ENCODE results near the gene SCN3A.

SCN3A gene

DNA sequence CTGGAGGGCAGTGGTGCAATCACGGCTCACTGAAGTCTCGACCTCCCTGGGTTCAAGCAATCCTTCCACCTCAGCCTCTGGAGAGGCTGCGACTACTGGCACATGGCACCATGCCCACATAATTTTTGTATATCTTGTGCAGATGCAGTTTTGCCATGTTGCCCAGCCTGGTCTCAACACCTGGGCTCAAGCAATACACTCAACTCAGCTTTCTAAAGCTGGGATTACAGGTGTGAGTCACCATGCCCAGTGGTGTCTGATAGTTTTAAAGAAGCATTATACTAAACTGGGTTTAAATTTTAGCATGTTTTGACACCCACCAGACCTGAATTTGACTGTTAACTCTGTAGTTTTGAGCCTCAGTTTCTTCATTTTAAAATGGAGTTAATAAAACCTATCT is 139.1 kb downstream of the SCN3A start (continued):
- TF ChIP-seq CSRNP3 (CRISPR knock-in tag; IDR thresholded peaks at IDR 0.05): no peak
- TF ChIP-seq CSDC2 (CRISPR knock-in tag; IDR thresholded peaks at IDR 0.05): no peak

GRCh38 chr2:165060411-165060810 is 143.4 kb downstream of the SCN3A start:
- ATAC-seq: no peak
- TF ChIP-seq ZFP3 (CRISPR knock-in tag; IDR thresholded peaks at IDR 0.05) (no peak), GLIS3 (CRISPR knock-in tag; IDR thresholded peaks at IDR 0.05) (no peak), TCF4 (CRISPR knock-in tag; IDR thresholded peaks at IDR 0.05; ENCODE audit: borderline replicate concordance) (no peak), PATZ1 (CRISPR knock-in tag; IDR thresholded peaks at IDR 0.05; ENCODE audit: borderline replicate concordance) (no peak), PPARA (CRISPR knock-in tag; IDR thresholded peaks at IDR 0.05; ENCODE audit: borderline replicate concordance) (no peak)

GRCh38 chr2:165058476-165059265 is 145.2 kb downstream of the SCN3A start:
- no peak for TF ChIP-seq ZFP30 (CRISPR knock-in tag; IDR thresholded peaks at IDR 0.05)
- TF ChIP-seq ESRRG (CRISPR knock-in tag; IDR thresholded peaks at IDR 0.05): no peak
- TF ChIP-seq PATZ1 (CRISPR knock-in tag; IDR thresholded peaks at IDR 0.05; ENCODE audit: borderline replicate concordance): no peak
- no peak for TF ChIP-seq ZNF565 (CRISPR knock-in tag; conservative IDR thresholded peaks at IDR 0.05; ENCODE audit: low read depth)
- TF ChIP-seq ARNTL (CRISPR knock-in tag; IDR thresholded peaks at IDR 0.05; ENCODE audit: borderline replicate concordance, low read depth): no peak
- no peak for ATAC-seq

- ATAC-seq: no peak
Observed at GRCh38 chr2:165057931-165058330, 145.9 kb downstream of the SCN3A start.

DNA sequence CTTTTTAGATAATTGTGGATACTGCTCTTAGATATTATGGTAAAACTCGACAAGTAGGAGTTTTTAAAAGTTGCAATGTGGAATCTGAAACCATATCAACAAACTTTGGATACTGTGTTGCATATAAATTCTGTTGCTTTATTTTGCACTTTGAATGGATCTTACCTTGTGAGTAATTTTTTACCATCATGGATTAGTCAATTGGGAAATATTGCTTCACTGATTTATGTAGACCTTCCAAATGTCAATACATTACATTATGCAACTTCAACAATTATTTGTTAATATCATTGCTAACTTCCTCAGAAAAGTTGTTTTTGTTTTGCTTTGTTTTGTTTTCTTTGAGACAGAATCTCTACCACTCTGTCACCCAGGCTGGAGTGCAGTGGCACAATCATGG is 146.5 kb downstream of the SCN3A start:
- no peak for TF ChIP-seq CSRNP3 (CRISPR knock-in tag; IDR thresholded peaks at IDR 0.05)
- no peak for TF ChIP-seq CSDC2 (CRISPR knock-in tag; IDR thresholded peaks at IDR 0.05)
- no peak for TF ChIP-seq ZNF8 (CRISPR knock-in tag; IDR thresholded peaks at IDR 0.05)
- TF ChIP-seq TCF4 (CRISPR knock-in tag; IDR thresholded peaks at IDR 0.05; ENCODE audit: borderline replicate concordance): no peak
- no peak for ATAC-seq

More at GRCh38 chr2:165057931-165058330, 145.9 kb downstream of the SCN3A start:
- no peak for TF ChIP-seq OSR1 (CRISPR knock-in tag; IDR thresholded peaks at IDR 0.05)
- TF ChIP-seq TCF4 (CRISPR knock-in tag; IDR thresholded peaks at IDR 0.05; ENCODE audit: borderline replicate concordance): no peak
- no peak for TF ChIP-seq ZC3H10 (CRISPR knock-in tag; IDR thresholded peaks at IDR 0.05)
- TF ChIP-seq, protein P1, sequence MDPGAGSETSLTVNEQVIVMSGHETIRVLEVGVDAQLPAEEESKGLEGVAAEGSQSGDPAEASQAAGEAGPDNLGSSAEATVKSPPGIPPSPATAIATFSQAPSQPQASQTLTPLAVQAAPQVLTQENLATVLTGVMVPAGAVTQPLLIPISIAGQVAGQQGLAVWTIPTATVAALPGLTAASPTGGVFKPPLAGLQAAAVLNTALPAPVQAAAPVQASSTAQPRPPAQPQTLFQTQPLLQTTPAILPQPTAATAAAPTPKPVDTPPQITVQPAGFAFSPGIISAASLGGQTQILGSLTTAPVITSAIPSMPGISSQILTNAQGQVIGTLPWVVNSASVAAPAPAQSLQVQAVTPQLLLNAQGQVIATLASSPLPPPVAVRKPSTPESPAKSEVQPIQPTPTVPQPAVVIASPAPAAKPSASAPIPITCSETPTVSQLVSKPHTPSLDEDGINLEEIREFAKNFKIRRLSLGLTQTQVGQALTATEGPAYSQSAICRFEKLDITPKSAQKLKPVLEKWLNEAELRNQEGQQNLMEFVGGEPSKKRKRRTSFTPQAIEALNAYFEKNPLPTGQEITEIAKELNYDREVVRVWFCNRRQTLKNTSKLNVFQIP (CRISPR knock-in tag; IDR thresholded peaks at IDR 0.05; ENCODE audit: borderline replicate concordance, low read depth): no peak
